Pulmonary artery endothelial cell (primary cell): ENCODE measurements around the gene BABAM2. TPM values are rescaled to one million over a fixed set of nuclear protein-coding genes. Genes with fewer than 3 reads are reported as not detected.
"Not testable (repeated sequence)": the region's sequence is repeated elsewhere in the genome, so short reads cannot be mapped to it uniquely, and the experiment has no call there.

Experiments used
- DNase-seq: peaks from one replicate; pipeline ENCODE4 v3.0.0-alpha.2; 2011; ENCODE audit warnings: low read depth, low spot score
- total RNA-seq: library from RNA; depleted of rRNA; stranded (reverse); fragments of >200 nt; gene quantifications from 2 replicates; pipeline ENCODE4 v1.2.3, GENCODE V29; 2014

BABAM2 gene
- total RNA-seq, 1 donor from 2014 or later, result 12.9 TPM

DNA sequence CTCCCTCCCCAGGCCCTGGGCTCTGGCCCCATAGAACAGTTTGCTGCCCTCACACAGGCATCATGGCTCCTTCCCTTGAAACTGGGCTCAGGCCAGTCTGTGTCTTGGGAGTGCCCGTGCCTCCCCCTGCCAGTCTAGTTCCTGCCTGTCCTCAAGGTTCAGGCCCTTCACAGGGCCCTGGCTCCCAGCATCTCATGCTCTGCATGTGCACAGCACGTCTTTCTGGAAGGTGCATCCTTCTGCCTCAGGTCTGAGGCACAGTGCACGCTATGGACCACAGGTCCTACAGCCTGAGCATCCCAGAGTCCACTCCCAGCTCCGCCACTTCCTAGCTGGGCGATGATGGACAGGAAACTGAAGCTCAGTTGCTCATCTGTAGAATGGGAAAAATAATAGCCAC is 466.5 kb downstream of the BABAM2 start:
- DNase-seq, result no peak

DNA sequence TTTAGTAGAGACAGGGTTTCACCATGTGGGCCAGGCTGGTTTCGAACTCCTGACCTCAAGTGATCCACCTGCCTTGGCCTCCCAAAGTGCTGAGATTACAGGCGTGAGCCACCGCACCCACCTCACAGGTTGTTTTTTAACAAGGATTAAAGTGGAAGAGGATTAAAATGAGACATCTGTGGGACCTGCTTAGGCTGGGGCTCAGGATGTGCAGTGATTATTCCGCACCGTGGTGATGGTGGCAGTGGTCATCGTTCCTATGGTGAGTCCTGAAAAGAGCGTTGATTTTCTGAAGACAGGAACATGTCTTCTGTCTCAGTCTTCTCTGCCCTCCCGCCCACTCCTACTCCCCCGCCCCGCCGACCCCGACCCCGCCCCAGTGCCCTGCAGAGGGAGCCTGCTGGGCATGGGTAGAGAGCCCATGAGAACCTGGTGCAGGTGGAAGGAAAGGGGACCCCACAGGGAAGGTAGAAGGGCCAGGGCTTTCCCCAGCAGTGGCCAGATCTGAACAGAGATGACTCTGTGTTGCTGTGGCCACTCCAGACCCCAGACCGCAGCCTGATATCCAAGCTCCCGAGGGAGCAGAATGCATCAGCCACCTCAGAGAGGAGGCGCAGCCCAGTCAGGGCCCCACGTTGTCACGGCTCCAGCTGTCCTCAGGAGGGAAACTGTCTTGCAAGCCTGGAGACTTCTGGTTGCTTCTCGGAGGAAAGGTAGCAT is 467.6 kb downstream of the BABAM2 start:
- no peak for DNase-seq

DNA sequence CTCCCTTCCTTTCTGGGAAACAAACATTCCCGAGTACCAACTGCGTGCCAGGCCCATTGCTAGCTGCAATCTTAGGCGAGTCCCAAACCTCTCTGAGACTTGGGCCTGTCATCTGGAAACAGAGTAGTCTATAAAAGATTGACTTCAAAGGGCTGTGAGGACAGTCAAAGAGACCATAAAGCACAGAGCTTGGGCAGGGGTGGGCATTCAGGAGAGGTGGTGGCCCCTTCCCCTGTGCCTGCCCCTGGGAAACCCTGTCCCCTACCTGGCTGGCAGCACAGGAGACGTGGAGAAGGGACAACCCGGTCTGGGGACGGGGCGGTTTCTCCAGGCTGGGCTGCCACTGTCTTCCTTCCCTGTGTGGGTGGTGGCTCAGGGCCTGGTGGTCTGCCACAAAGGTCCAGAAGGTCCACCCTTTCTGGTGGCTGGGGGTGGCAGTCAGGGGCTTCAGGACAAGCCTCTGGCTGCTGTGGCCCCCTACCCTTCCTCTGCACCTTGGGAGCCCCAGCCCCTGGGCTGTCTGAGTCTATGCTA is 468.2 kb downstream of the BABAM2 start:
- no peak for DNase-seq

DNA sequence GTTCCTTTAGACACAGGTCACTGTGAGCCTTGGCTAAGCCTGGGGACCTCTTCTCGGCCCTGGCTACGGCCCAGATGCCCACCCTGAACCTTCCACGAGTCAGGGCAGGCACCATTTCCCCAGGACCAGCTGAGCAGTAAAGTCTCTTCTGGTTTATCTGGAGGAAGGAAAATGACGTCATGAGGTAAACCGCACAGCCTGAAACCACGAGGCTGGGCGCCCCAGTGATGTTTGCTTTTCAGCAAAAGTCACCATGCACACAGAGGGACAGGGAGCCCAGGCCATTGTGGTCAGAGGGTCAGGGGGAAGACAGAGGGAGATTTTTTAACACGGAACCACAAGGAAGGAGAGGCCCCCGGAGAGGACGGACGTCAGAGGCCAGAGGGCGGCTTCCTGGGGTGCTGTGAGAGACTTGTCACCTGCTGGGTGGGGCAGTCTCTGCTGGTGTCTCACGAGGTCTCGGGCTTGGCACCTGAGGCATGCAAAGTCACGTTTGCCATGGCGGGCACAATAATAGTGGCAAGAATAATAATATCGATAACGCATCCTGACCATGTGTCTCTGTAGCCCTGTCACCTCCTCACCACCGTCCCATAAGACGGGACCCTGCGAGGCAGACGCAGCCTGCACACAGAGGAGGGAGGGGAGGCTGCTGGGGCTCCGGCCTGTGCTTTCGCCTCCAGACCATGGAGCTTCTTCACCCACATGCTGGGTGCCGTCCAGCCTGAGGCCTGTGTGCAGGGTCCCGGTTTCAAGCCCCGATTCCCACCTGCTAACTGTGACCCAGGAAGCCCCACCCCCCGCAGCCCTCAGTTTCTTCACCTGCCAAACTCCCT is 468.9 kb downstream of the BABAM2 start:
- DNase-seq, result no peak

DNA sequence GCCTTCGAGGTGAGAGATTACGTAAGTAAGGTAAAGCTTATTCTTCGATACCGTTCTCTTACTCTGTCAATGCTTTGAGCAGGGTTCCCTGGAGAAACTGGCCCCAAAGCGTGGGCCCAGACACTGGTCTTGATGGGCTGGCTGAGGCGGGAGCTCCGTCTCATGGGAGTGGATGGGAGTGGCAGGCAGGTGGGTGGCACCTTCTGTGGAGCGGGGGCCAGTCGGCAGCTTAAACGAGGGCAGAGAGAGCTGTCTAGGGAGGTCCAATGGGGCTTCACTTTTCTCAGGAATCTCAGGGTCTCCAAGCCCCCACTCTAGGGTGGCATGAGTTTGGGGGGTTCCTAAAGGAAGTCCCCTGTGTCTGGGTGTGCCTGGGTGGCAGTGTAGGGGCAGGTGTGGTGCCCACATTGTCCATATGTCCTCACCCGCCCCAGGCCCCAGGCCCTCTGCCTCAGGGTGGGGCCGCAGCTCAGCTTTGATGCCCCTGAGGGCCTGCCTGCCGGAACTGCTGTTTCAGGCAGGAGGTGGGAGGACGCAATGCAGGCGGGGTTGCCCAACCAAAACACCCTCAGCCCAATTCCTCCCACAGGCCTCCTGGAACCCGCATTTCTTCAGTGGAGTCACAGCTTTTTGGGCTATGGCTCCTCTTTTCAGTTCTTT is 469.7 kb downstream of the BABAM2 start:
- DNase-seq, result no peak

DNA sequence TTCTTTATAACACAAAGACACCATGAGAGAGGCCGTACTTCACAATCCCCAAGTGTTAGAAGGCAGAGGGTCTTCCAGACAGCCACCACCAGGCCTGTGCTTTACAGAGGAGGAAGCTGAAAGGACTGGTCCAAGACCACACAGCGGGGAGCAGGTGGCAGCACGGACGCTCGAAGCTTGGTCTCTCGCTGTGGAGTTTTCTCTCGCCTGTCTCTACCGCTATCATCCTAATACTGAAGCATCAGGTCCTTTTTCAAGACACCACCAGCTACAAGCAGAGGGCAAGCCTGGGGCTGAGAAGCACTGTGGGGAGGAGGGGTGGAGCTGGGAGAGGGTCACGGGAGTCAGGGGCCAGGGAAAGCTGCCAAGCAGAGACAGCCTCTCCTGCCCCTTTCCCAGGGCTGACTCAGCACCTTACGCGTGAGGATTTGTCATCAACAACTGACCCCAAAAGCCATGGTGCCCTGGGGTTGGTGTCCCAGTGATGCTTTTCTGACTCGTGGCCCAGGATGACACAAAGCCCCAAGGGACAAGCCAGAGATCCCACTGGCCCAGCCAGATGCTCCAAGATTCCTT is 470.3 kb downstream of the BABAM2 start:
- DNase-seq, result no peak

DNA sequence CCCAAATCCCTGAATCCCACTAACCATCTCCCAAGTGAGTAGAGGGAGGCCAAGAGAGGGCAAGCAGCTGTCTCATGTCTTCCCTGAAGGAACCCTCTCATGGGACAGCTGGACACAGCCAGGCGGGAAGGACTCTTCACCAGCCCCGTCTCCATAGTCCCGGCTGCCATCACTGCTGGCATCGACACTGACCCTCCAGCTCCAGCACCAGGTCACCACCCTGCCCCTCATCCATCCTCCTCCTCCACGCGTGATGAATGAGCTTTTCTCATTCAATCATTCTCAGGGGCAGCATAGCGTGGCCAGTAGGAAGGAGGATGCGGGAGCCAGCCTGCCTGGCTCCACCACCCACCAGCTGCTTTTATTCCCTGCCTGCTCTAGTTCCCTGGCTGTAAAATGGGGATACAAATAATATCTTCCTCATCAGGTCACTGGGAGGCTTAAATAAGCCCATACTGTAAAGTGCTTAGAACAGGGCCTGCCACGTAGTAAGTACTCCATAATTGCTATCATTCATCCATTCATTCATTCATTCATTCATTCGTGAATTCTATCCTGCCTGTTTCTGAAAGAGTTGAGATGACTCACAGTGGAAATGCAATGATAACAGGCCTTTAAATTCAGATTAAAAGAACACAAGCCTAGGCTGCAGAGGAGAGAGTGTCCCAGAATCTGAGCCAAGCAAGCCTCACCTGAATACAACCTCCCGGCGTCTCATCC is 471.6 kb downstream of the BABAM2 start:
- no peak for DNase-seq

DNA sequence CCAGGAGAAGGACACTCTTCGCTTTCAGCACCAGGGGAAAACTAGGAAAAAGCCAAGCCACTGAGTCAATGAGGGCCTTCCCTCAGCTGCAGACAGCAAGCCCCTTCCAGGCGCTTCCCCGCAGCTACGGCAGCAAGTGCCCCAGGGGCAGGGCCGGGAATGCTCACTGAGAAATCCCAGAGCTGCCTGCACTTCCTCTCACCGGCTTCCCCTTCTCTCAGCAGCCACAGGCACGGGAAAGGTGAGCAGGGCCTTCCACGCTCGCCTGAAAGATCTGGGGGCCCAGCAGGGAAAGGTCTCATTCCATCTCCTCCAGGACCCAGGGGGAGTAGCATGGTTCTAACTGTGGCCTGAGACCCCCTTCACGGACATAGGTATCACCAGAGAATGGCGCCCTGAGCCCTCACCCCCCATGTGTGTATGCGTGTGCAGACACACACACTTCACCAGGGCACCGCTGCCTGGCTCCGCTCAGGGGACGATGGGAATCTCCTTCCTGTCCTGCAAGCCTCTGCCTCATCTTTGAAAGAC is 472.5 kb downstream of the BABAM2 start:
- DNase-seq, result no peak

DNA sequence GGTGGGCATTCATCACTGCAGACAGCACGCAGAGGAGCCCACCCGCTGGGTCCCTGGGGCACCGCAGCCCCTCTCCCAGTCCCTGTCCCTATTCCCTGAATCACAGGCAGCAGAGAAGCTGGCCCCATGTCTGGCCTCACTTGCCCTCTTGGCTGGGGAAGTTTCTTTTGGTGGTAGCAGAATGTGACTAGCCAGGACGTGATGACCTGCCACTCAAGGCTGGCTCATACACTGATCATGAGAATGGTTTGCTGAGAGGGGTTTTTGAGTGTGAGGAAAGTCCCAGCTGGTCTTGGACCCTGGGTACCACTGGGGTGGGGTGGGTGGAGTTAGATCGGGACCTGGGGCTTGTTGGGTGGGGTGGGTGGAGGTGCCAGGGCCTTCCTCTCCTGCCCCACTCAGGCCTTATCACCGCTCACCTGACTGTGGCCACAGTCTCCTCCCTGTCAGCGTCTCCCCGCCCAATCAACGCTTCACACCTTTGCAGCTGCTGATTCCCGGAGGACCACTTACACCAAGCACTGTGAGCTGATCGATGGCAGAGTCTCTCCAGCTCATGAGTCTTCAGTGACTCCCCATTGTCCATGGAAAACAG is 473.3 kb downstream of the BABAM2 start:
- no peak for DNase-seq

DNA sequence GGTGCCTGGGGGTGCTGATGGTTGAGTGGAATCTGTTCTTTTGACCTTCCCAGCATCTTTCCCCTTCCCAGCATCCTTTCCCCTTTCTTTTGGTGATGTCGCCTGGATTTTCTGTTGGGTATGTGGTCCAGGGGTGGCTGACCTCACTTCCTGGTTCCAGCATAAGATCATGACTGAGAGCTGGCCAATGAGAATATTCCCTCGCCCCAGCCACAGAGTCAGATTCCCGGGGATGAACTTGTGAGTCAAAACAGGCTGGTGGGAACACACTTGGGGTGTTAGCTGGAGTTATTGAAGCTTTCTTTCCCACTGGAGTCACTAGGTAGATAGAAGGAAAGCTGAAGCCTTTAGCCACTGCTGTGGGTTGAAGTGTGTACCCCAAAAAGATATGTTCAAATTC is 474.1 kb downstream of the BABAM2 start:
- DNase-seq, result no peak

DNA sequence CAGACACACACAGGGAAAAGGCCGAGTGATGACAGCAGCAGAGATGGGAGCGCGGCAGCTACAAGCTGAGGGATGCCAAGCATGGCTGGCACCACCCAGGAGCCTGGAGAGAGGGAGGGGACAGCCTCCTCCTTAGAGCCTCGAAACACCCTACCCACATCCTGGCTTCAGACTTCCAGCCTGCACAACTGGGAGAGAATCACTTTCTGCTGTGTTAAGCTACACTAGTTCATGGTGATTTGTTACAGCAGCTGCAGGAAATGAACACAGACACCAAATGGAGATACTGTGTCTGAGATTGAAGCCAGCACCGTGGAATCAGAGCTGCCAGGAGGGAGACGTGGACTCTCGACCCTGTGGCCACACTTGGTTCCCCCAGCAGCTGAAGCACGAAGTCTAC is 474.6 kb downstream of the BABAM2 start:
- no peak for DNase-seq

DNA sequence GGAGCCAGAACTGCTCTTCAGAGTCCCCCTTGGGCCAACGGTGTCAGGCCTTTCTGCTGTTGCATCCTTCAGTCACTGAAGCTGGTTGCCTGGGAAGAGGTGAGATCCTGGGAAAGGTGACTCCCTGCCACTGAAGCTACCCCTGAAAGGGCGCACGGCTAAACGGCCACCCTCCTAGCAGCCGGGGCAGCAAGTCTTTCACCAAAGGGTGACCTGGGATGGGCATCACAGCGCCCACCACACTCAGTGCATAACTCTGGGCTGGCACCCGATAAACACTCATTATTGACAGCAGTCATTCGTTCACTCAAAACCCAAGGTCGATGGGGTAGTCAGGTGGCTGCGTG is 475.6 kb downstream of the BABAM2 start:
- no peak for DNase-seq

DNA sequence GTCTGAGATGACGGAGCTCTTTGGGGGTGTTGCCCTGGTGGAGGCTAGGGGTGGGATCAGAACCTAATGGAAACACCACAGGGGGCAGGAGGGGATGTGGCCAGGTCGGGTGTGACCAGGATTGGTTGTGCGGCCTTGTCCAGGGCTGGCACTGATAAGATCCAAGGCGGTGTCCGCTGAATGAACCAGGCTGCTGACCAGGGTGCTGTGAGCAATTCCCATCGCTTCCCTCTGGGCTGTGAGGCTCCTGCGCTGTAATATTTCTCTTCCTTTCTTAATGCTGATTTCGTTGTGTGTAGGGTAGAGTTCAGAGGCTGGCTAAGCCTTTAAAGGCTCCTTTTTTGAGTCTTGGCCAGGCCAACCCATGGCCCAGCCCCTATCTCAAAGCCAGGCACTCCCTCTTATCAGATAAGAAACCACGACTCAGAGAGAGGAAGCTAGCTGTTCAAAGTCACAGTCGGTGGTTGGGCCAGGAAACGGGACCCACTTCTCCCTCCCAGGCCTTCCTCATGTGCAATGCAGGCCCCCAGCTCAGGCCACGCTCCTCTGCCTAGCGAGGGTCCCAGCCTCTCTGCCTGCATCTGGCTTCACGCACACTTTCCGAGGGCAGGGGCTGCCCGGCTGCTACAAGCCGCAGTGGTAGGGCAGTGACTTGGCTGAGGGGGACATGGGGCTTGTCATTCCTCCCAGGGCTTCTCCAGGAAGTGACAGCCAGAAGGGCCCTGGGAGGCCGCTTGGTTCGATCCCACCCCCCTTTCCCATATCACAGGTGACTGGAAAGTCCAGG is 476.2 kb downstream of the BABAM2 start:
- no peak for DNase-seq

DNA sequence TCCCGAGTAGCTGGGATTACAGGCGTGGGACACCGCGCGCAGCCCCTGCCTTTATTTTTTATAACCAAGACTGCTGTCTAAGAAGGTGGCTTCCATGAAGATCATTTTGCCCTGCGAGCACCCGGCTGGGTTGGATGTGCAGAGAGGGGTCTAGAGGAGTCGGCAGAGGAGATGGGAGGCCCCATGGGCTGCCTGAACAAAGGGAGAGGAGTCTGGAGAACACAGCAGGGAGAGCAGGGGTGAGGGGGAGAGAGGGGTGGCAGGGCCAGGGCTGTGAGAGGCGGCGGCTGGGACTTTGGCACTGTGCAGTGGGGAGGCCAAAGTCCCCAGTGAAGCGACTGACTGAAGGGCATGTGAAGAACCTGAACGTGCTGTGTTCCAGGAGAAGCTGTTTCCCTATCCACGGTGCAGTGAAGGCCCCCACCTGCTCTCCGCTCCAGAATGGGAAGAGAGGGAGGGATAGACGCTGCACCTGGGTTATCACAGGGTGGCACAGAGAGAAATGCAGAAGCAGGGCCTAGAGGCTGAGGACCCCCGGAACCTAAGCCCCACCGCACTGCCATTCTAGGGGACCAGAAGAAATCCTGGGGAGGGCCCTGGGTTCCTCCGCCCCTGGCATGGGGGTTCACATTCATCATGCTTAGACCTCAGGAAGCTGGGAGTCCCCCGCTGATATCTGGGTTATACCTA is 477.3 kb downstream of the BABAM2 start:
- DNase-seq, result no peak

DNA sequence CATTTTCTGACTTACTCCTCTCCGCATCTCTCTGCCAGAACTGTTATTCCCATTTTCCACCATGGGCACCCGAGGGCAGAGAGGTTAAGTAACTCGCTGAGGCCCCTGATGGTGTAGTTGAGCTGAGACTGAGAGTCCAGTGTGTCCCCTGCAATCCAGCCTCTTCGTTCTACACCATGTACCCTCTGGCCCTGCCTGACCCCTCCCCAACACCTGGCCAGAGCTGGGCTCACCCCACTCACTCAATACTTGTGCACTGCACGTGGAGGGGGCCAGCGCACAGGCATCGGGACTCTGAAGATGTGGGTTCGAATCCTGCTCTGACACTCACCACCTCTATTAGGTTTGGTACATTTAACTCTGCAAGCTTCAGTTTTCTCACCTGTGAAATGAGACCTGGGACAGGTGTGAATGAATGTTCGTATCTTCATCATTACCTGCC is 477.8 kb downstream of the BABAM2 start:
- DNase-seq, result no peak

DNA sequence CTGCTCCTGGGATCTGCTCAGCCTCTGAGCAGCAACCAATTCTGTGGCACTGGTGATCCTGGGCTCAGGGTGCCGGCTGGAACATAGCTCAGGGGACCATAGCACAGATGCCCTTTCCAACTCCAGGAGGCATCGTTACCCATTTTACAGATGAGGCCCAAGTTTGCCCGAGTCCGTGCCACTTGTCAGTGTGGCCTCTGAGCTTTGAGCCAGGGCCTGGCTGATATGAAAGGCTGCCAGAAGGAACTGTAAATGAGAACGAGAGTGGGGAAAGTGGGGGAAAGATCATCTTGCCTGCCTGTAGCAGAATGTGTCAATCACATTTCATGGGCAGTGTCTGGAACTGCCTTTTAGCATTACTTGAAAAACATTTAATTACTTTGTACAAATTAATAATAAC is 478.8 kb downstream of the BABAM2 start:
- no peak for DNase-seq

DNA sequence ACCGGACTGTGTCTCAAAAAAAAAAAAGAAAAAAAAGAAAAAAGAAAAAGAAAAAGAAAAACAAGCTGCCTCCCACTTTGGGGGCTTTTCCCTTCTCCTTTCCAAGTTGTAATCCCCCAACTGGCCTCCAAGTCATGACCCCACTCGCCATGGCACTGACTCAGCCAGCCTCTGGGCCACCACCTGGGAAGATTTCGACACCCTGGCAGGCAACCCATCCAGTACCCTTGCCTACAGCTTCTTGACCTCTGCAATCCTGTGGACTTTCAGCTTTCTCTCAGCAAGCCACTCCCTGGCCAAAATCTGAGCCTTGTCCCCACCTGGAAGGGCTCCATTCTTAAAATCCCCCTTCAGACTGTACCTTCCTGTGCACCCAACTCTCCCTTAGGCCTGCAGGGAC is 479.8 kb downstream of the BABAM2 start:
- DNase-seq, result no peak

DNA sequence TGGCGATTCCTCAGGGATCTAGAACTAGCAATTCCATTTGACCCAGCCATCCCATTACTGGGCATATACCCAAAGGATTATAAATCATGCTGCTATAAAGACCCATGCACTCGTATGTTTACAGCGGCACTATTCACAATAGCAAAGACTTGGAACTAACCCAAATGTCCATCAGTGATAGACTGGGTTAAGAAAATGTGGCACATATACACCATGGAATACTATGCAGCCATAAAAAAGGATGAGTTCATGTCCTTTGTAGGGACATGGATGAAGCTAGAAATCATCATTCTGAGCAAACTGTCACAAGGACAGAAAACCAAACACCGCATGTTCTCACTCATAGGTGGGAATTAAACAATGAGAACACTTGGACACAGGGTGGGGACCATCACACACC is 481.2 kb downstream of the BABAM2 start:
- not testable (repeated sequence) for DNase-seq

DNA sequence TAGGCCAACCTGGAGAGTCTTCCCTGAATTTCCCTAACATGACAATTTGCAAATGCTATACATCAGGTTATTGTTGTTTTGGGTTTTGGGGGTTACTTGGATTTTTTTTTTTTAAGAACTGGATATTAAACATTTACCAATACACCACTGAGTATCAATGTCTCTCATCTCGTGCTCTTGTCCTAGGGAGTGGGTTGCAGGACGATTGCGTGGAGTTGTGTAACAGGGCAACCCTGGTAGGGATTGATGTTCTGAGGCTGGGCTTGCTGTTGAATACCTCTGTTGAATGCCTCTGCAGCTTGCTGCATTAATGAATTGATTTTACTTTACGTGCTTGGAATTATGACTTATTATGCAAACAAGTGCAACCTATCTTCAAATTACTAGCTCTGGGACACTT is 483.3 kb downstream of the BABAM2 start:
- no peak for DNase-seq
